Measurements from ENCODE around the gene UST. TPM values are rescaled to one million over a fixed set of nuclear protein-coding genes. Genes with fewer than 3 reads are reported as not detected.
"Not testable (repeated sequence)": the region's sequence is repeated elsewhere in the genome, so short reads cannot be mapped to it uniquely, and the experiment has no call there.

UST gene
- total and polyA plus RNA-seq, 8 donors = 3.7 to 20.9 (median 8.6) TPM

DNA sequence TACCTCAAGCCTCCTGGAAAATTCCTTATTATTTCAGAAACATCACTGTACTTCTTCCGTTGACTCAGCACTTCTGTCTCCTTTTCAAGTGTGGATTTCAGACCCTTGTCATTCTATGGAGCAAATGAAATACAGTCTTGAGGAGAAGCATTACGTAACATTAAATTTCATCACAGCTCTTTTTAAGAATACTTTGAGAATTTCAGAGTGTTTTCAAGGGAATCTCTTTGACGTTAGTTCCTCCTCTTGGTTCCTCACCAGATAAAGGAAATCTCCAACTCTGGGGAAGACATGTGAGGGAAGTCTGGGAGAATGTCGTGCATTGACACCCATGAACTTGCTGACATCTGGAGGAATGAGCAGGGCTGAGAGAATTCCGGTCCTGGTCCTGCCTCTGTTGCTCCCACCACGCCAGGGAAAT lies 32.3 kb downstream of the UST start:
- ATAC-seq = peak in 2 of 4 donors; percentile 18 to 53
- intact Hi-C loops (cut with DNase I) = no loop called here
- H3K9me3 ChIP-seq = no peaks in the 10 kb centered on the region
- H3K36me3 ChIP-seq = no peaks in the 10 kb centered on the region
- no peaks in the 10 kb centered on the region for H3K4me1 ChIP-seq
- H3K27me3 ChIP-seq = no peaks in the 10 kb centered on the region
- no peak overlapping the region for H3K4me3 ChIP-seq
- TF ChIP-seq, protein P1, sequence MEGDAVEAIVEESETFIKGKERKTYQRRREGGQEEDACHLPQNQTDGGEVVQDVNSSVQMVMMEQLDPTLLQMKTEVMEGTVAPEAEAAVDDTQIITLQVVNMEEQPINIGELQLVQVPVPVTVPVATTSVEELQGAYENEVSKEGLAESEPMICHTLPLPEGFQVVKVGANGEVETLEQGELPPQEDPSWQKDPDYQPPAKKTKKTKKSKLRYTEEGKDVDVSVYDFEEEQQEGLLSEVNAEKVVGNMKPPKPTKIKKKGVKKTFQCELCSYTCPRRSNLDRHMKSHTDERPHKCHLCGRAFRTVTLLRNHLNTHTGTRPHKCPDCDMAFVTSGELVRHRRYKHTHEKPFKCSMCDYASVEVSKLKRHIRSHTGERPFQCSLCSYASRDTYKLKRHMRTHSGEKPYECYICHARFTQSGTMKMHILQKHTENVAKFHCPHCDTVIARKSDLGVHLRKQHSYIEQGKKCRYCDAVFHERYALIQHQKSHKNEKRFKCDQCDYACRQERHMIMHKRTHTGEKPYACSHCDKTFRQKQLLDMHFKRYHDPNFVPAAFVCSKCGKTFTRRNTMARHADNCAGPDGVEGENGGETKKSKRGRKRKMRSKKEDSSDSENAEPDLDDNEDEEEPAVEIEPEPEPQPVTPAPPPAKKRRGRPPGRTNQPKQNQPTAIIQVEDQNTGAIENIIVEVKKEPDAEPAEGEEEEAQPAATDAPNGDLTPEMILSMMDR (IDR thresholded peaks at IDR 0.05) = no peak
- 85 to 91% methylated on average over 6 of the region's 6 CpGs for WGBS, 2 donors
- no peak overlapping the region for H3K27ac ChIP-seq
- DNase-seq = no peak
- no peak for FAIRE-seq

DNA sequence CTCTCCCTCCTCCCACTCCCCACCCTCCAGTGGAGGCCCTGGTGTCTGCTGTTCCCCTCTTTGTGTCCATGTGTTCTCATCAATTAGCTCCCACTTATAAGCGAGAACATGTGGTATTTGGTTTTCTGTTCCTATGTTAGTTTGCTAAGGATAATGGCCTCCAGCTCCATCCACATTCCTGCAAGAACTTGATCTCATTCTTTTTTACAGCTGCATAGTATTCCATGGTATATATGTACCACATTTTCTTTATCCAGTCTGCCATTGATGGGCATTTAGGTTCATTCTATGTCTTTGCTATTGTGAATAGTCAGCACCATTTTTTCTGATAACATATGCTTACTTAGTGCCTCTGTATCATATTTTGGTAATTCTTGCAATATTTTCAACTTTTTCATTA lies 33.6 kb downstream of the UST start:
- H3K9me3 ChIP-seq; ATAC-seq; H3K36me3 ChIP-seq; H3K27ac ChIP-seq; H3K27me3 ChIP-seq; intact Hi-C loops (cut with DNase I); H3K4me1 ChIP-seq; DNase-seq; FAIRE-seq; H3K4me3 ChIP-seq: not testable (repeated sequence)
- WGBS, 2 donors = 92 to 100% methylated on average over 1 of the region's 1 CpG

DNA sequence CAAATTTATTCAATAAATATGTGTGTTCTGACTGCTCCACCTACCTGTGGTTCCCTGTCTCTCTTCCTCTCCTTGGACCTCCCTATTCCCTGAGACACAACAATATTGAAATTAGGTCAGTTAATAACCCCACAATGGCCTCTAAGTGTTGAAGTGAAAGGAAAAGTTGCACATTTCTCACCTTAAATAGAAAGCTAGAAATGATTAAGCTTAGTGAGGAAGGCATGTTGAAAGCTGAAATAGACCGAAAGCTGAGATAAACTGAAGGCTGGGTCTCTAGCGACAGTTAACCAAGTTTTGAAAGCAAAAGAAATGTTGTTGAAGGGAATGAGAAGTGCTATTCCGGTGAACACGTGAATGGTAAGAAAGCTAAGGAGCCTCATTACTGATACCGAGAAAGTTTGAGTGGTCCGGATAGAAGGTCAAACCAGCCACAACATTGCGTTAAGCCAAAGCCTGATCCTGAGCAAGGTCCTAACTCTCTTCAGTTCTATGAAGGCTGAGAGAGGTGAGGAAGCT lies 34.1 kb downstream of the UST start:
- Histone ChIP-seq H3K27ac (no peak overlapping the region), H3K36me3 (no peaks in the 10 kb centered on the region), H3K9me3 (no peaks in the 10 kb centered on the region), H3K4me3 (no peak overlapping the region), H3K4me1 (peaks cover 0 to 3% (median 0%) of the 10 kb centered on the region in 3 donors), H3K27me3 (no peaks in the 10 kb centered on the region)
- WGBS, 2 donors = 92 to 94% methylated on average over 7 of the region's 7 CpGs
- TF ChIP-seq, protein P1 (IDR thresholded peaks at IDR 0.05) = no peak
- ATAC-seq = no peak
- no peak for FAIRE-seq
- intact Hi-C loops (cut with DNase I) = no loop called here
- no peak for DNase-seq

DNA sequence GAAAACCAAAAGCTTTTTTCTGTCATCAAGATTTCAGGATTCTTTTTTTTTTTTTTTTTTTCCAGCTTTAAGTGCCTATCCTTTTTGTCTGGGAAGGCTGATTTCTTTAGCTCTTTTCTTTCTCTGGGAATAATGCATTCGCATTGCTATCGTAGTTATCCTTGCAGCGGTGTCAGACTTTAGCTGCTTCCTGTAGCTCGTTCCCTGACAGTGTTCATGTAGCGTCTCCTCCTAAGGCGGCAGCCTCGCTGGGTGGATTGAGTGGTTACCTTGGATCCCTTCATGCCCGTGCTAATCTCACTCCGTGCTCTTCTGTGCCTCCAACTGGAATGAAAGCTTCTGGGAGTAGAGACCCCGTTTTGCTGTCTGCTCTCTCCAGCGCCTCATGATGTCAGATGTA lies 43.1 kb downstream of the UST start:
- ATAC-seq (no peak), DNase-seq (no peak), FAIRE-seq (no peak)
- no peak overlapping the region for H3K4me3 ChIP-seq
- H3K4me1 ChIP-seq = no peaks in the 10 kb centered on the region
- H3K9me3 ChIP-seq = no peaks in the 10 kb centered on the region
- H3K27ac ChIP-seq = no peak overlapping the region
- WGBS, 2 donors = 85 to 90% methylated on average over 11 of the region's 11 CpGs
- H3K27me3 ChIP-seq = no peaks in the 10 kb centered on the region
- intact Hi-C loops (cut with DNase I) = no loop called here
- TF ChIP-seq, protein P1 (IDR thresholded peaks at IDR 0.05) = no peak
- no peaks in the 10 kb centered on the region for H3K36me3 ChIP-seq

DNA sequence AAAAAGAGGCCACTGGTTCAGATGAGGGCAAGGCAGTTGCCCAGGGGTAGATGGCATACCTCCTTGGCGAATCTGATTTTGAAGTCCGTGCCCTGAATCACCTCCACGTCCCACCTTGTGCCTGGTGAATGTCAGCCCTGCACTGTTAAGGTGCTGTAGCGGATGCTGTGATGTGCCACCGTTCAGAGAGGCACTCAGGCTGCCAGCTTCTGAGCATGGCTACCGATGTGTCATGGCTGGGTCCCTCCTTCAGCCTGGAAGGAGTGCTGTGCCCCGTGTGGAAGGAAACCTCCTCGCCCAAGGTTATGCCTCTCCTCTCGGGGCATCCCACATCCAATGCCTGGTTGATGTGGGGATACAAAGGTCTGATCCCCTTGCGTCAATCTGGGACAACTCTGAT lies 43.6 kb downstream of the UST start:
- intact Hi-C loops (cut with DNase I) = no loop called here
- Histone ChIP-seq H3K9me3 (no peaks in the 10 kb centered on the region), H3K4me3 (no peak overlapping the region), H3K4me1 (no peaks in the 10 kb centered on the region), H3K27ac (no peak overlapping the region), H3K36me3 (no peaks in the 10 kb centered on the region), H3K27me3 (no peaks in the 10 kb centered on the region)
- WGBS, 2 donors = 93% methylated on average over 10 of the region's 10 CpGs
- TF ChIP-seq, protein P1 (IDR thresholded peaks at IDR 0.05) = no peak
- DNase-seq (no peak), FAIRE-seq (no peak), ATAC-seq (no peak)
